ENCODE data around the gene PSEN2. TPM values are rescaled to one million over a fixed set of nuclear protein-coding genes. Genes with fewer than 3 reads are reported as not detected.

PSEN2 gene
- total and polyA plus RNA-seq, 9 of the 15 experiments (the other 6 are each of a cell fraction or from before 2014, with no cell fraction given): 2.3 to 21.5 (median 13.7) TPM

GRCh38 chr1:226827968-226828513 is 42.4 kb upstream of the PSEN2 start (continued):
- TF ChIP-seq EHMT2 (IDR thresholded peaks at IDR 0.05) (peak; percentile 61; the same call in 1 of the 2 replicates), CEBPG (CRISPR knock-in tag; IDR thresholded peaks at IDR 0.05) (no peak), CEBPG (tag; conservative IDR thresholded peaks at IDR 0.05 in 1 of 2, IDR thresholded peaks at IDR 0.05 in 1 of 2) (no peak), PRMT5 (CRISPR knock-in tag; IDR thresholded peaks at IDR 0.05) (no peak), ZNF184 (CRISPR knock-in tag; IDR thresholded peaks at IDR 0.05) (no peak), POLR2AphosphoS2 (IDR thresholded peaks at IDR 0.05; ENCODE audit: low read length) (no peak), FOXK1 (CRISPR knock-in tag; IDR thresholded peaks at IDR 0.05; ENCODE audit: borderline replicate concordance) (no peak), CTBP1 (IDR thresholded peaks at IDR 0.05; ENCODE audit: borderline replicate concordance) (no peak), CBFB (CRISPR knock-in tag; IDR thresholded peaks at IDR 0.05) (no peak), HCFC1 (IDR thresholded peaks at IDR 0.05; ENCODE audit: low read depth, low read length) (0 out of 2 replicates have a peak, but pooled peaks have one; percentile 9), RFX5 (IDR thresholded peaks at IDR 0.05; ENCODE audit: low read depth, low read length) (no peak), MBD2 (IDR thresholded peaks at IDR 0.05; ENCODE audit: borderline replicate concordance, low read depth) (no peak), LEF1 (IDR thresholded peaks at IDR 0.05) (no peak), HDAC3 (IDR thresholded peaks at IDR 0.05; ENCODE audit: borderline replicate concordance, partially characterized antibody) (no peak), PPARD (CRISPR knock-in tag; IDR thresholded peaks at IDR 0.05) (no peak), JUNB (CRISPR knock-in tag; conservative IDR thresholded peaks at IDR 0.05) (no peak), FOXP1 (CRISPR knock-in tag; IDR thresholded peaks at IDR 0.05) (no peak), RBM22 (IDR thresholded peaks at IDR 0.05; ENCODE audit: low read depth, low read length, poor library complexity, severe bottlenecking) (no peak), ZNF780A (CRISPR knock-in tag; IDR thresholded peaks at IDR 0.05) (no peak), BRF1 (IDR thresholded peaks at IDR 0.05; ENCODE audit: borderline replicate concordance, extremely low read depth, insufficient read length) (no peak), CBX8 (IDR thresholded peaks at IDR 0.05; ENCODE audit: borderline replicate concordance, extremely low read depth, low read depth, low read length, poor library complexity, severe bottlenecking) (no peak), ARID3A (IDR thresholded peaks at IDR 0.05; ENCODE audit: borderline replicate concordance, low read depth, low read length) (no peak), ZNF146 (CRISPR knock-in tag; IDR thresholded peaks at IDR 0.05; ENCODE audit: unreplicated experiment) (no peak), ZC3H8 (IDR thresholded peaks at IDR 0.05) (no peak), ZNF76 (CRISPR knock-in tag; IDR thresholded peaks at IDR 0.05; ENCODE audit: borderline replicate concordance) (no peak)
- TF ChIP-seq, protein P1, sequence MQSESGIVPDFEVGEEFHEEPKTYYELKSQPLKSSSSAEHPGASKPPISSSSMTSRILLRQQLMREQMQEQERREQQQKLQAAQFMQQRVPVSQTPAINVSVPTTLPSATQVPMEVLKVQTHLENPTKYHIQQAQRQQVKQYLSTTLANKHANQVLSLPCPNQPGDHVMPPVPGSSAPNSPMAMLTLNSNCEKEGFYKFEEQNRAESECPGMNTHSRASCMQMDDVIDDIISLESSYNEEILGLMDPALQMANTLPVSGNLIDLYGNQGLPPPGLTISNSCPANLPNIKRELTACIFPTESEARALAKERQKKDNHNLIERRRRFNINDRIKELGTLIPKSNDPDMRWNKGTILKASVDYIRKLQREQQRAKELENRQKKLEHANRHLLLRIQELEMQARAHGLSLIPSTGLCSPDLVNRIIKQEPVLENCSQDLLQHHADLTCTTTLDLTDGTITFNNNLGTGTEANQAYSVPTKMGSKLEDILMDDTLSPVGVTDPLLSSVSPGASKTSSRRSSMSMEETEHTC (IDR thresholded peaks at IDR 0.05): no peak
- TF ChIP-seq, protein P2, sequence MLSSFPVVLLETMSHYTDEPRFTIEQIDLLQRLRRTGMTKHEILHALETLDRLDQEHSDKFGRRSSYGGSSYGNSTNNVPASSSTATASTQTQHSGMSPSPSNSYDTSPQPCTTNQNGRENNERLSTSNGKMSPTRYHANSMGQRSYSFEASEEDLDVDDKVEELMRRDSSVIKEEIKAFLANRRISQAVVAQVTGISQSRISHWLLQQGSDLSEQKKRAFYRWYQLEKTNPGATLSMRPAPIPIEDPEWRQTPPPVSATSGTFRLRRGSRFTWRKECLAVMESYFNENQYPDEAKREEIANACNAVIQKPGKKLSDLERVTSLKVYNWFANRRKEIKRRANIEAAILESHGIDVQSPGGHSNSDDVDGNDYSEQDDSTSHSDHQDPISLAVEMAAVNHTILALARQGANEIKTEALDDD (IDR thresholded peaks at IDR 0.05): no peak
